ENCODE data around the gene INPP4A.

DNA sequence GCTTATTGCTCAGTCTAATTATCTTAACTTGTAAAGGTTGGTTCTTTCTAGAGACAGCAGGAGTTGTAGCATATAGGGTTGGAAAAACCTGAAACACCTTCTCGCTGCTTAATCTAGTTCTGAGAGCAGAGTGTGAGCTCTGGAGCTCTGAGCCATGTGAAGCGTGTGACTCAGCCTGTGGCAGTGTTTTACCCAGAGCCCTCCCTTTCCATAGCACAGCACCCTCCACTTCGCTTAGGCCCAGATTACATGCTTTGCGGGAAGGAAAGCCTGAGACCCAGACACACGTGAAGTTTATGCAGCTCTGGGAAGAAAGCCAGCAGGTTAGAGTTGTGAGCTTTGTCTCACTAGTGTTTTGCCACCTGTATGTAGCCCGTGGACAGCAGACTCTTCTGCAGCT is 74.5 kb downstream of the INPP4A start:
- TF ChIP-seq, protein P1, sequence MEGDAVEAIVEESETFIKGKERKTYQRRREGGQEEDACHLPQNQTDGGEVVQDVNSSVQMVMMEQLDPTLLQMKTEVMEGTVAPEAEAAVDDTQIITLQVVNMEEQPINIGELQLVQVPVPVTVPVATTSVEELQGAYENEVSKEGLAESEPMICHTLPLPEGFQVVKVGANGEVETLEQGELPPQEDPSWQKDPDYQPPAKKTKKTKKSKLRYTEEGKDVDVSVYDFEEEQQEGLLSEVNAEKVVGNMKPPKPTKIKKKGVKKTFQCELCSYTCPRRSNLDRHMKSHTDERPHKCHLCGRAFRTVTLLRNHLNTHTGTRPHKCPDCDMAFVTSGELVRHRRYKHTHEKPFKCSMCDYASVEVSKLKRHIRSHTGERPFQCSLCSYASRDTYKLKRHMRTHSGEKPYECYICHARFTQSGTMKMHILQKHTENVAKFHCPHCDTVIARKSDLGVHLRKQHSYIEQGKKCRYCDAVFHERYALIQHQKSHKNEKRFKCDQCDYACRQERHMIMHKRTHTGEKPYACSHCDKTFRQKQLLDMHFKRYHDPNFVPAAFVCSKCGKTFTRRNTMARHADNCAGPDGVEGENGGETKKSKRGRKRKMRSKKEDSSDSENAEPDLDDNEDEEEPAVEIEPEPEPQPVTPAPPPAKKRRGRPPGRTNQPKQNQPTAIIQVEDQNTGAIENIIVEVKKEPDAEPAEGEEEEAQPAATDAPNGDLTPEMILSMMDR (IDR thresholded peaks at IDR 0.05), result no peak
- TF ChIP-seq POLR2AphosphoS5 (IDR thresholded peaks at IDR 0.05), result no peak
